Upper lobe of left lung (tissue), 4 donors: ENCODE data around the gene DOLPP1.

Source experiments
- CTCF ChIP-seq, 6 experiments: fragments of 450-650 bp in 4 of 6; fragments of 200-600 bp in 2 of 6; sonication (generic) in 2 of 6; IDR thresholded peaks; one replicate each; pipeline ENCODE4 v1.5.1; 2016 to 2019; ENCODE audit warnings: antibody characterized with exemption in 6 of 6
- POLR2A ChIP-seq, 4 donors: fragments of 450-650 bp; IDR thresholded peaks; one replicate each; pipeline ENCODE4 v1.5.1; 2016 to 2017; ENCODE audit warnings: antibody characterized with exemption in 4 of 4, mild to moderate bottlenecking in 2 of 4
- POLR2AphosphoS5 ChIP-seq, 2 donors: sonication (generic); formaldehyde crosslinking; IDR thresholded peaks; one replicate each; pipeline ENCODE4 v1.5.1; 2017; ENCODE audit warnings: antibody characterized with exemption in 2 of 2

GRCh38 chr9:129107651-129108050, 26.7 kb downstream of the DOLPP1 start:
- no peak for TF ChIP-seq CTCF (IDR thresholded peaks at IDR 0.05)
- no peak for TF ChIP-seq POLR2AphosphoS5 (IDR thresholded peaks at IDR 0.05)
- no peak for TF ChIP-seq POLR2A (IDR thresholded peaks at IDR 0.05)
